Hippocampal formation (tissue), 2 donors: ENCODE results near the gene HSD11B2.

Source experiments
- DNase-seq, 2 donors: peaks; one replicate each; lab custom pipeline; 2025; lab: John Stamatoyannopoulos, UW

Gene HSD11B2

GRCh38 chr16:67396159-67397035, 34.5 kb upstream of the HSD11B2 start:
- DNase-seq = no peak

GRCh38 chr16:67397036-67397801, 33.7 kb upstream of the HSD11B2 start:
- no peak for DNase-seq

GRCh38 chr16:67397812-67398545, 32.9 kb upstream of the HSD11B2 start:
- no peak for DNase-seq

- no peak for DNase-seq
These were observed 32.2 kb upstream of the HSD11B2 start for GRCh38 chr16:67398546-67399217.

GRCh38 chr16:67399218-67399733, 31.6 kb upstream of the HSD11B2 start:
- peak; percentile 25 to 36 for DNase-seq

GRCh38 chr16:67399749-67400704, 30.9 kb upstream of the HSD11B2 start:
- no peak for DNase-seq

- DNase-seq = no peak
These were observed 30.0 kb upstream of the HSD11B2 start for GRCh38 chr16:67400901-67401300.

GRCh38 chr16:67403976-67404555, 26.9 kb upstream of the HSD11B2 start:
- no peak for DNase-seq

GRCh38 chr16:67404740-67405226, 26.1 kb upstream of the HSD11B2 start:
- no peak for DNase-seq

GRCh38 chr16:67405336-67405735, 25.6 kb upstream of the HSD11B2 start:
- DNase-seq = no peak

- peak in 1 of 2 donors; percentile 7 for DNase-seq
These were observed 24.6 kb upstream of the HSD11B2 start for GRCh38 chr16:67406111-67406971.

- no peak for DNase-seq
These were observed 23.6 kb upstream of the HSD11B2 start for GRCh38 chr16:67407176-67407787.

GRCh38 chr16:67407788-67408452, 23.0 kb upstream of the HSD11B2 start:
- no peak for DNase-seq

GRCh38 chr16:67409631-67410030, 21.3 kb upstream of the HSD11B2 start:
- DNase-seq = no peak

GRCh38 chr16:67411339-67411738, 19.6 kb upstream of the HSD11B2 start:
- DNase-seq = no peak

GRCh38 chr16:67412294-67412693, 18.6 kb upstream of the HSD11B2 start:
- DNase-seq = no peak

GRCh38 chr16:67413978-67414911, 16.7 kb upstream of the HSD11B2 start:
- no peak for DNase-seq
